ENCODE measurements around the gene WNT4. TPM values are rescaled to one million over a fixed set of nuclear protein-coding genes. Genes with fewer than 3 reads are reported as not detected.

WNT4 gene
- total RNA-seq, 2 donors from 2014 or later = not detected

GRCh38 chr1:22089787-22090186 is 53.1 kb downstream of the WNT4 start:
- no peaks in the 10 kb centered on the region for H3K27me3 Mint-ChIP-seq
- peak; percentile 27 for ATAC-seq

GRCh38 chr1:22089134-22089571 is 53.7 kb downstream of the WNT4 start:
- Mint-ChIP-seq H3K4me3 (peak overlapping the region; percentile 88), H3K27ac (peak overlapping the region; percentile 90), H3K36me3 (ENCODE audit: low read depth) (peaks cover 15% of the 10 kb centered on the region), H3K27me3 (no peaks in the 10 kb centered on the region), H3K4me1 (peaks cover 68% of the 10 kb centered on the region)
- DNase-seq = no peak
- ATAC-seq = no peak
- no peaks in the 10 kb centered on the region for H3K9me3 ChIP-seq (ENCODE audit: control insufficient read depth, low read length, poor library complexity, severe bottlenecking)

More at GRCh38 chr1:22089787-22090186, 53.1 kb downstream of the WNT4 start:
- peak overlapping the region; percentile 88 for H3K4me3 Mint-ChIP-seq
- H3K27ac Mint-ChIP-seq = peak overlapping the region; percentile 90
- DNase-seq = no peak
- H3K9me3 ChIP-seq (ENCODE audit: control insufficient read depth, low read length, poor library complexity, severe bottlenecking) = no peaks in the 10 kb centered on the region
- peaks cover 63% of the 10 kb centered on the region for H3K4me1 Mint-ChIP-seq
- H3K36me3 Mint-ChIP-seq (ENCODE audit: low read depth) = peaks cover 13% of the 10 kb centered on the region

GRCh38 chr1:22088331-22088730 is 54.6 kb downstream of the WNT4 start:
- ATAC-seq (no peak), DNase-seq (no peak)
- Mint-ChIP-seq H3K4me1 (peaks cover 69% of the 10 kb centered on the region), H3K27ac (peak overlapping the region; percentile 90), H3K27me3 (no peaks in the 10 kb centered on the region), H3K36me3 (ENCODE audit: low read depth) (peaks cover 13% of the 10 kb centered on the region), H3K4me3 (peak overlapping the region; percentile 88)
- H3K9me3 ChIP-seq (ENCODE audit: control insufficient read depth, low read length, poor library complexity, severe bottlenecking) = no peaks in the 10 kb centered on the region

DNA sequence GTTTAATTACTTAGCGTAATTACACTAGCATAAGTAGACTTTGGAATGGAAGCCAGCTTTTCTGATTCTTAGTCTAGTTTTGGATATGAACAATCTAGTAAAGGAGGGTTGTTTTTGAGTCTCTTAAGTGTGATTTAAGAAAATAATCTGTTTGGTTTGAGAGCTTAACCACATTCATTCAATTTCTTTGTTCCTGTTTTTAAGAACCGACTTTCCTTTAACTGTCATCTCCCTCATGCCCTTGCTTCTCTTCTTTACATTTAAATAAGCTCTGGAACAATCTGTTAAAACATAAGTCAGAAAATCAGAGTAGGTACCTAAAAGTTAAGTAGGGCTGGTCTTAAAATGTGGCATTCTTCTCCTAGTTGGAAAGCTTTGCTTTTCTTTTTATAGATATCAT is 62.7 kb downstream of the WNT4 start:
- peaks cover 12% of the 10 kb centered on the region for H3K36me3 Mint-ChIP-seq (ENCODE audit: low read depth)
- no peak for DNase-seq
- peak overlapping the region; percentile 87 for H3K27ac Mint-ChIP-seq
- no peak for ATAC-seq
- H3K27me3 Mint-ChIP-seq = no peaks in the 10 kb centered on the region
- peaks cover 70% of the 10 kb centered on the region for H3K4me1 Mint-ChIP-seq
- peak overlapping the region; percentile 74 for H3K4me3 Mint-ChIP-seq
- no peaks in the 10 kb centered on the region for H3K9me3 ChIP-seq (ENCODE audit: control insufficient read depth, low read length, poor library complexity, severe bottlenecking)

DNA sequence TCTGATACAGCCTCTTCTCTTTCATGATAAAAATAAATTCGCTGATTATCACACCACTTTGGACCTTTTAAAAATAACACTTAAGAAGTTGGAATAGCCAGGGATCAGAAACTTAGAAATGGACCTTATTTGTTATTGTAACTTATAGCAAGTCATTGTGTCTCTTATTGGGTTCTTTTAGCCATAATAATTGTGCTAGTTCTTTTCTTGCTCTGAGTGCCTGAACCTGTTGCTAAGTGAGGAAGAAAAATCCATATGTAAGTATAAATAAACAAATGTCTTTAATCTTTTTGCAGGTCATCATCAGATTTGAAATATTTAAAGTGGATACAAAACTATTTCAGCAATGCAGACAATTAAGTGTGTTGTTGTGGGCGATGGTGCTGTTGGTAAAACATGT is 64.8 kb downstream of the WNT4 start:
- Mint-ChIP-seq H3K4me3 (no peak overlapping the region), H3K36me3 (ENCODE audit: low read depth) (peaks cover 13% of the 10 kb centered on the region), H3K4me1 (peaks cover 68% of the 10 kb centered on the region), H3K27ac (peak overlapping the region; percentile 87), H3K27me3 (no peaks in the 10 kb centered on the region)
- H3K9me3 ChIP-seq (ENCODE audit: control insufficient read depth, low read length, poor library complexity, severe bottlenecking) = no peaks in the 10 kb centered on the region
- ATAC-seq (no peak), DNase-seq (no peak)

- Mint-ChIP-seq H3K36me3 (ENCODE audit: low read depth) (peaks cover 13% of the 10 kb centered on the region), H3K27ac (peak overlapping the region; percentile 87), H3K4me1 (peaks cover 68% of the 10 kb centered on the region), H3K4me3 (no peak overlapping the region), H3K27me3 (no peaks in the 10 kb centered on the region)
- no peaks in the 10 kb centered on the region for H3K9me3 ChIP-seq (ENCODE audit: control insufficient read depth, low read length, poor library complexity, severe bottlenecking)
- DNase-seq (no peak), ATAC-seq (peak; percentile 16)
Measured at GRCh38 chr1:22077728-22078127, 65.2 kb downstream of the WNT4 start.

DNA sequence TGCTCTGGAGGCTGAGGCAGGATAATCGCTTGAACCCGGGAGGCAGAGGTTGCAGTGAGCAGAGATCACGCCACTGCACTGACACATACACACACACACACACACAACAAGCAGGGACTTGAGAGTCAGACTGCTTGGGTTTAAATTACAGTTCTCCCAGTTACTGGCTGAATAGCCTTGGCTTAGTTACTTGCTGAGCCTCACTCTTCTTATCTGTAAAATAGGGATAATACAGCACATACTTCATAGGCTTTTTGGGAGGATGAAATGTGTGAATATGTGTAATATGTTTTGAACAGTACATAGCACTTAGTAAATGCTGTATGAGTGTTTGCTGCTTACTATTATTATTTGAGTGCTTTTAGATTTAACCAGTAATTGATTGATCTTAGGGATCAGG is 66.6 kb downstream of the WNT4 start:
- Mint-ChIP-seq H3K27ac (peak overlapping the region; percentile 87), H3K27me3 (no peaks in the 10 kb centered on the region), H3K4me3 (peak overlapping the region; percentile 82), H3K4me1 (peaks cover 68% of the 10 kb centered on the region), H3K36me3 (ENCODE audit: low read depth) (peaks cover 10% of the 10 kb centered on the region)
- ATAC-seq (no peak), DNase-seq (no peak)
- H3K9me3 ChIP-seq (ENCODE audit: control insufficient read depth, low read length, poor library complexity, severe bottlenecking) = no peaks in the 10 kb centered on the region

GRCh38 chr1:22075718-22076117 is 67.2 kb downstream of the WNT4 start:
- H3K36me3 Mint-ChIP-seq (ENCODE audit: low read depth) = peaks cover 10% of the 10 kb centered on the region
- H3K4me3 Mint-ChIP-seq = peak overlapping the region; percentile 82

DNA sequence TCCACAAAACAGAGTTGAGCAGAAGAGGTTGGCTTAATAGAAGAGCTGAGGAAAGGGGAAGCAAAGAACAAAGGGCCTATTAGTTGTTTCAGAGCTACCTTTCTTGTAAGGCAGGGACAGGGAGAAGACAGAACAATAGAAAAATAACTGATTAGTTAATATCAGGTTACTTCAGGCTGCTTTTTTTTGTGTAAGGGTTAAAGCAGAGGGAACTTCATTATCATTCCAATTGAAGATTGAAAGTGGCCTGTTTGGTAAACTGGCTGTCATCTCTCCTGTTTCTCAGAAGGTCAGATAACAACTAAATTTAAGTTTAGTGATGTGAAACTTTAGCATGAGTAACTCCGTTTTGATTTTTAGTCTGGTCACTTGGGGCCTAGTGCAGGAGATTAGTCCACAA is 68.1 kb downstream of the WNT4 start:
- no peaks in the 10 kb centered on the region for H3K27me3 Mint-ChIP-seq
- H3K4me1 Mint-ChIP-seq = peaks cover 65% of the 10 kb centered on the region
- ATAC-seq (peak; percentile 10), DNase-seq (no peak)
- H3K27ac Mint-ChIP-seq = peak overlapping the region; percentile 87
- peak overlapping the region; percentile 82 for H3K4me3 Mint-ChIP-seq
- H3K36me3 Mint-ChIP-seq (ENCODE audit: low read depth) = peaks cover 9% of the 10 kb centered on the region
- H3K9me3 ChIP-seq (ENCODE audit: control insufficient read depth, low read length, poor library complexity, severe bottlenecking) = no peaks in the 10 kb centered on the region

More at GRCh38 chr1:22075718-22076117, 67.2 kb downstream of the WNT4 start:
- Mint-ChIP-seq H3K27ac (peak overlapping the region; percentile 87), H3K4me1 (peaks cover 61% of the 10 kb centered on the region), H3K27me3 (no peaks in the 10 kb centered on the region)
- no peak for DNase-seq
- no peaks in the 10 kb centered on the region for H3K9me3 ChIP-seq (ENCODE audit: control insufficient read depth, low read length, poor library complexity, severe bottlenecking)
- peak; percentile 29 for ATAC-seq

GRCh38 chr1:22071511-22071910 is 71.4 kb downstream of the WNT4 start:
- DNase-seq (no peak), ATAC-seq (no peak)
- H3K4me1 Mint-ChIP-seq = peaks cover 62% of the 10 kb centered on the region
- H3K36me3 Mint-ChIP-seq (ENCODE audit: low read depth) = peaks cover 7% of the 10 kb centered on the region
- H3K9me3 ChIP-seq (ENCODE audit: control insufficient read depth, low read length, poor library complexity, severe bottlenecking) = no peaks in the 10 kb centered on the region
- H3K27me3 Mint-ChIP-seq = no peaks in the 10 kb centered on the region
- H3K27ac Mint-ChIP-seq = peak overlapping the region; percentile 72
- peak overlapping the region; percentile 45 for H3K4me3 Mint-ChIP-seq

Other genes starting within 250 kb of the WNT4 start
- gene HSPG2, start 205.8 kb downstream of the WNT4 start, total RNA-seq = 1 to 10 TPM; 1.2 to 1.6 TPM
- not detected for gene CELA3B, start 166.1 kb downstream of the WNT4 start, total RNA-seq
- not detected for gene CELA3A, start 141.4 kb downstream of the WNT4 start, total RNA-seq
- 100 to 1,000 TPM; 371 to 385 TPM for gene CDC42, start 90.4 kb downstream of the WNT4 start, total RNA-seq

Data from T-helper 17 cell (primary cell).